Upper lobe of left lung (tissue), 6 donors: ENCODE results near the gene ASB9. TPM values are rescaled to one million over a fixed set of nuclear protein-coding genes. Genes with fewer than 3 reads are reported as not detected.

Source experiments
- ATAC-seq, 2 donors: fragments of 200-7000 bp; cut with Tn5 transposase; one replicate each; pipeline ENCODE4 v1.9.1; 2022; ENCODE audit warnings: mild to moderate bottlenecking in 2 of 2, moderate library complexity in 2 of 2; ENCODE audit not compliant: low FRiP score in 2 of 2
- DNase-seq, 2 donors: peaks; one replicate each; pipeline ENCODE4 v3.0.0-alpha.2; 2019 to 2020
- H3K27ac ChIP-seq, 4 donors: fragments of 200-600 bp; sonication (generic); one replicate each; pipeline ENCODE4 v1.5.1; 2016 to 2019
- H3K27me3 ChIP-seq, 4 donors: fragments of 200-600 bp; sonication (generic); one replicate each; pipeline ENCODE4 v1.5.1; 2017 to 2019
- H3K36me3 ChIP-seq, 4 donors: fragments of 200-600 bp; sonication (generic); one replicate each; pipeline ENCODE4 v1.5.1; 2016 to 2019
- H3K4me1 ChIP-seq, 4 donors: fragments of 200-600 bp; sonication (generic); one replicate each; pipeline ENCODE4 v1.5.1; 2018 to 2019
- H3K4me3 ChIP-seq, 4 donors: fragments of 200-600 bp; sonication (generic); one replicate each; pipeline ENCODE4 v1.5.1; 2017 to 2019; ENCODE audit warnings: mild to moderate bottlenecking in 2 of 4, moderate library complexity in 1 of 4
- H3K9me3 ChIP-seq, 4 donors: fragments of 200-600 bp; sonication (generic); one replicate each; pipeline ENCODE4 v1.5.1; 2018 to 2019
- CTCF ChIP-seq, 6 experiments: fragments of 450-650 bp in 4 of 6; fragments of 200-600 bp in 2 of 6; sonication (generic) in 2 of 6; IDR thresholded peaks; one replicate each; pipeline ENCODE4 v1.5.1; 2016 to 2019; ENCODE audit warnings: antibody characterized with exemption in 6 of 6
- EP300 ChIP-seq, 4 donors: sonication (generic); formaldehyde crosslinking; IDR thresholded peaks; one replicate each; pipeline ENCODE4 v1.5.1; 2017; ENCODE audit warnings: antibody characterized with exemption in 4 of 4, control low read depth in 2 of 4
- POLR2A ChIP-seq, 4 donors: fragments of 450-650 bp; IDR thresholded peaks; one replicate each; pipeline ENCODE4 v1.5.1; 2016 to 2017; ENCODE audit warnings: antibody characterized with exemption in 4 of 4, mild to moderate bottlenecking in 2 of 4
- POLR2AphosphoS5 ChIP-seq, 2 donors: sonication (generic); formaldehyde crosslinking; IDR thresholded peaks; one replicate each; pipeline ENCODE4 v1.5.1; 2017; ENCODE audit warnings: antibody characterized with exemption in 2 of 2
- WGBS, 2 donors: methylation state at CpG; one replicate each; pipeline ENCODE4 v1.1.5; 2017 to 2018; 5-methylcytosine and 5-hydroxymethylcytosine counted together
- total RNA-seq, 6 donors: library from RNA; depleted of rRNA in 4 of 6; stranded (reverse); fragments of >200 nt in 4 of 6; gene quantifications; one replicate each; pipeline versions ENCODE4 v1.1.0 to v1.2.1, GENCODE V29; 2016 to 2021
- donor health status: DM: no; HTN: no; CAD: no; lungs with moderate emphysema.
- donor health status: DM: no; HTN: yes; CAD: no; lungs with severe emphysema.

Gene ASB9
- total RNA-seq, 6 donors from 2014 or later: 3.0 to 6.2 (median 3.6) TPM

GRCh38 chrX:15233416-15234015 lies 36.4 kb downstream of the ASB9 start:
- WGBS, 2 donors: 65 to 74% methylated on average over 3 of the region's 3 CpGs
- TF ChIP-seq CTCF (IDR thresholded peaks at IDR 0.05) (no peak), POLR2A (IDR thresholded peaks at IDR 0.05) (no peak)
- H3K27me3 ChIP-seq: no peaks in the 10 kb centered on the region
- no peaks in the 10 kb centered on the region for H3K4me1 ChIP-seq
- H3K27ac ChIP-seq: no peak overlapping the region
- no peak overlapping the region for H3K4me3 ChIP-seq
- H3K9me3 ChIP-seq: no peaks in the 10 kb centered on the region
- ATAC-seq: no peak
- no peak for DNase-seq
- no peaks in the 10 kb centered on the region for H3K36me3 ChIP-seq

- ATAC-seq (no peak), DNase-seq (no peak)
- no peak for TF ChIP-seq EP300 (IDR thresholded peaks at IDR 0.05)
- no peak for TF ChIP-seq POLR2AphosphoS5 (IDR thresholded peaks at IDR 0.05)
- no peak for TF ChIP-seq CTCF (IDR thresholded peaks at IDR 0.05)
- no peak for TF ChIP-seq POLR2A (IDR thresholded peaks at IDR 0.05)
- no peaks in the 10 kb centered on the region for H3K27me3 ChIP-seq
- no peaks in the 10 kb centered on the region for H3K4me1 ChIP-seq
- 81 to 92% methylated on average over 1 of the region's 1 CpG for WGBS, 2 donors
- H3K9me3 ChIP-seq: no peaks in the 10 kb centered on the region
- H3K4me3 ChIP-seq: no peak overlapping the region
- H3K27ac ChIP-seq: no peak overlapping the region
- no peaks in the 10 kb centered on the region for H3K36me3 ChIP-seq
Observed at GRCh38 chrX:15224747-15225146, 45.1 kb downstream of the ASB9 start.

GRCh38 chrX:15221321-15221720 lies 48.6 kb downstream of the ASB9 start:
- TF ChIP-seq CTCF (IDR thresholded peaks at IDR 0.05): no peak
- TF ChIP-seq EP300 (IDR thresholded peaks at IDR 0.05): no peak
- no peak for TF ChIP-seq POLR2AphosphoS5 (IDR thresholded peaks at IDR 0.05)
- no peak for TF ChIP-seq POLR2A (IDR thresholded peaks at IDR 0.05)
- Histone ChIP-seq H3K9me3 (no peaks in the 10 kb centered on the region), H3K36me3 (no peaks in the 10 kb centered on the region), H3K27ac (no peak overlapping the region), H3K27me3 (no peaks in the 10 kb centered on the region), H3K4me3 (no peak overlapping the region), H3K4me1 (no peaks in the 10 kb centered on the region)
- no peak for ATAC-seq
- no peak for DNase-seq

- Histone ChIP-seq H3K4me1 (no peaks in the 10 kb centered on the region), H3K9me3 (no peaks in the 10 kb centered on the region), H3K27me3 (no peaks in the 10 kb centered on the region), H3K4me3 (no peak overlapping the region), H3K27ac (no peak overlapping the region), H3K36me3 (no peaks in the 10 kb centered on the region)
- WGBS, 2 donors: 44 to 63% methylated on average over 1 of the region's 1 CpG
- ATAC-seq (no peak), DNase-seq (no peak)
- TF ChIP-seq EP300 (IDR thresholded peaks at IDR 0.05): no peak
- no peak for TF ChIP-seq POLR2AphosphoS5 (IDR thresholded peaks at IDR 0.05)
- no peak for TF ChIP-seq POLR2A (IDR thresholded peaks at IDR 0.05)
- no peak for TF ChIP-seq CTCF (IDR thresholded peaks at IDR 0.05)
Observed at GRCh38 chrX:15217161-15217560, 52.7 kb downstream of the ASB9 start.

GRCh38 chrX:15216280-15216679 lies 53.6 kb downstream of the ASB9 start:
- Histone ChIP-seq H3K4me1 (no peaks in the 10 kb centered on the region), H3K36me3 (no peaks in the 10 kb centered on the region), H3K4me3 (no peak overlapping the region), H3K27ac (no peak overlapping the region), H3K27me3 (no peaks in the 10 kb centered on the region), H3K9me3 (no peaks in the 10 kb centered on the region)
- no peak for DNase-seq
- TF ChIP-seq CTCF (IDR thresholded peaks at IDR 0.05) (no peak), EP300 (IDR thresholded peaks at IDR 0.05) (no peak), POLR2AphosphoS5 (IDR thresholded peaks at IDR 0.05) (no peak), POLR2A (IDR thresholded peaks at IDR 0.05) (no peak)
- WGBS, 2 donors: 72% methylated on average over 1 of the region's 1 CpG; no CpG with 5 or more reads in 1 of the 2 donors
- no peak for ATAC-seq
